Activated B cell treated with CpG ODN at 0.5 μM for 24 hours (primary cell): ENCODE results near the gene PIP5K1B. TPM values are rescaled to one million over a fixed set of nuclear protein-coding genes. Genes with fewer than 3 reads are reported as not detected.

ENCODE experiments used
- ATAC-seq: fragments of 200-7000 bp; cut with Tn5 transposase; one replicate; pipeline ENCODE4 v1.10.0; 2021; ENCODE audit warnings: low read depth, mild to moderate bottlenecking, moderate library complexity
- CTCF ChIA-PET: fragments of 350-600 bp; sonication (Branson Sonifier 250); formaldehyde crosslinking; loops from one replicate; lab custom pipeline; 2021; ENCODE audit warnings: antibody characterized with exemption; lab: Charles Lee
- POLR2A ChIA-PET: fragments of 350-600 bp; sonication (Branson Sonifier 250); formaldehyde crosslinking; loops from one replicate; lab custom pipeline; 2021; ENCODE audit warnings: antibody characterized with exemption; lab: Charles Lee
- DNase-seq: peaks from one replicate; pipeline ENCODE4 v3.0.0; 2022
- H3K27ac Mint-ChIP-seq: one replicate; pipeline ENCODE4 v1.8.0; 2020; ENCODE audit warnings: mixed read lengths
- H3K27me3 Mint-ChIP-seq: one replicate; pipeline ENCODE4 v1.8.0; 2021; ENCODE audit warnings: mixed read lengths
- H3K36me3 Mint-ChIP-seq: one replicate; pipeline ENCODE4 v1.8.0; 2021; ENCODE audit warnings: low read depth, mixed read lengths
- H3K4me1 Mint-ChIP-seq: one replicate; pipeline ENCODE4 v1.8.0; 2021; ENCODE audit warnings: mixed read lengths
- H3K4me3 Mint-ChIP-seq: one replicate; pipeline ENCODE4 v1.8.0; 2020; ENCODE audit warnings: mild to moderate bottlenecking, mixed read lengths
- H3K9me3 Mint-ChIP-seq: one replicate; pipeline ENCODE4 v1.8.0; 2020; ENCODE audit warnings: mixed read lengths
- intact Hi-C: fragments of 100-400 bp; cut with micrococcal nuclease; formaldehyde crosslinking; loops from one replicate; pipeline ENCODE4 v1.15.1; 2024
- total RNA-seq: library from RNA; stranded (reverse); gene quantifications from 2 replicates; pipeline ENCODE4 v1.2.3, GENCODE V29; 2022
- TF ChIP-seq, protein P1 (sequence below): fragments of 200-600 bp; IDR thresholded peaks from one replicate; pipeline ENCODE4 v1.8.0; 2022; ENCODE audit warnings: antibody characterized with exemption, mild to moderate bottlenecking

The PIP5K1B gene
- total RNA-seq, 1 donor from 2014 or later: 22.0 TPM

DNA sequence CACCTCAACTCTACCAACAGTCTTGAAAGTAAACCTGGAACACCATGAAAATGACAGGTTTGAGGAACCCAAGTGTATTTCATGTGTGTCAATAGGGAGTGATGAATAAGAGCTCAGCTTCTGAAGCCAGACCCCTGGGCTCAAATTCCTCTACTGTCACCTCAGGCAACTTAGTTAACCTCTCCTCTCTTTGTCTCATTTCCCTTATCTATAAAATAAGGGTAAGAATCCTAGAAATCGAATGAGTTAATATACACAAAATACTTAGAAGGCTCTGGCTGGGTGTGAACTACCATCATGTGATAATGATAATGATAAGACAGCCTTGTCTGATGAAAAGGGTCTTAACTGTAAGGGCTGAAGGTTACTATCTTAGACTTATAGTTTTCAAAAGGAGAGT lies 66.3 kb downstream of the PIP5K1B start:
- Mint-ChIP-seq H3K4me1 (no peaks in the 10 kb centered on the region), H3K4me3 (no peak overlapping the region), H3K27ac (no peak overlapping the region), H3K36me3 (peaks cover 6% of the 10 kb centered on the region), H3K27me3 (no peaks in the 10 kb centered on the region), H3K9me3 (no peaks in the 10 kb centered on the region)
- TF ChIP-seq, protein P1, sequence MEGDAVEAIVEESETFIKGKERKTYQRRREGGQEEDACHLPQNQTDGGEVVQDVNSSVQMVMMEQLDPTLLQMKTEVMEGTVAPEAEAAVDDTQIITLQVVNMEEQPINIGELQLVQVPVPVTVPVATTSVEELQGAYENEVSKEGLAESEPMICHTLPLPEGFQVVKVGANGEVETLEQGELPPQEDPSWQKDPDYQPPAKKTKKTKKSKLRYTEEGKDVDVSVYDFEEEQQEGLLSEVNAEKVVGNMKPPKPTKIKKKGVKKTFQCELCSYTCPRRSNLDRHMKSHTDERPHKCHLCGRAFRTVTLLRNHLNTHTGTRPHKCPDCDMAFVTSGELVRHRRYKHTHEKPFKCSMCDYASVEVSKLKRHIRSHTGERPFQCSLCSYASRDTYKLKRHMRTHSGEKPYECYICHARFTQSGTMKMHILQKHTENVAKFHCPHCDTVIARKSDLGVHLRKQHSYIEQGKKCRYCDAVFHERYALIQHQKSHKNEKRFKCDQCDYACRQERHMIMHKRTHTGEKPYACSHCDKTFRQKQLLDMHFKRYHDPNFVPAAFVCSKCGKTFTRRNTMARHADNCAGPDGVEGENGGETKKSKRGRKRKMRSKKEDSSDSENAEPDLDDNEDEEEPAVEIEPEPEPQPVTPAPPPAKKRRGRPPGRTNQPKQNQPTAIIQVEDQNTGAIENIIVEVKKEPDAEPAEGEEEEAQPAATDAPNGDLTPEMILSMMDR: no peak
- CTCF ChIA-PET: no interaction called here
- DNase-seq (no peak), ATAC-seq (no peak)
- POLR2A ChIA-PET: no interaction called here
- intact Hi-C loops: no loop called here

DNA sequence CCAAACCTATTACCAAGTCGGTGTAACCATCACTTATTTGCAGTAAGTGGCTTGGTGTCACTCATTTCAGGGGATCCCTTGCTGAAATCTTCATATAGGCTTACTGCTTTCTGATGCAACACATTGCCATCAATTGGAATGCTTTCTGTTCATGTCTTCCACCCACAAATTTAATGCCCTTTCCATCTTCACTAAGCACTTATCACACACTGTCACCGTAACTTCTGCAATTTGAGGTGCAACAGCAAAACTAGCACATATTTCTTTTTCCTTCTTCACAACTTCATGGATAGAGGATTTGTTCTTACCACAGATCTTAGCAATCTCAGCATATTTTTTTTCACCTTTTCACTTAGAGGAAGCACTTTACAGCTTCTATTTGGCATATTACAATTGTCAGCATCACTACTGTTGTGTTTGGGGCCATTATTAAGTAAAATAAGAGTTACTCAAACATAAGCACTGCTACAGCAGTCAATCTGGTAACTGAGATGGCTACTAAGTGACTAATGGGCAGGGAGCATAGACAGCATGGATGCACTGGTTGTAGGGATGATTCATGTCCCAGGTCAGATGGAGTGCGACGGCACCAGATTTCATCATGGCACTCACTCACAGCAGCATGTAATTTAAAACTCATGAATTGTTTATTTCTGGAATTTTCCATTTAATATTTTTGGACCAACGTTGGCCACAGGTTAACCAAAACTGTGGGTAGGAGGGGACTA lies 70.1 kb downstream of the PIP5K1B start:
- TF ChIP-seq, protein P1: no peak
- POLR2A ChIA-PET: no interaction called here
- no peak overlapping the region for H3K4me3 Mint-ChIP-seq
- no peaks in the 10 kb centered on the region for H3K4me1 Mint-ChIP-seq
- no peak overlapping the region for H3K27ac Mint-ChIP-seq
- CTCF ChIA-PET: no interaction called here
- no peak for ATAC-seq
- no peaks in the 10 kb centered on the region for H3K9me3 Mint-ChIP-seq
- H3K27me3 Mint-ChIP-seq: no peaks in the 10 kb centered on the region
- peaks cover 2% of the 10 kb centered on the region for H3K36me3 Mint-ChIP-seq
- intact Hi-C loops: loop anchor here (2.0 kb wide), 1 partner anchor 16 kb away; no protein-coding TSS in a partner anchor
- DNase-seq: no peak

DNA sequence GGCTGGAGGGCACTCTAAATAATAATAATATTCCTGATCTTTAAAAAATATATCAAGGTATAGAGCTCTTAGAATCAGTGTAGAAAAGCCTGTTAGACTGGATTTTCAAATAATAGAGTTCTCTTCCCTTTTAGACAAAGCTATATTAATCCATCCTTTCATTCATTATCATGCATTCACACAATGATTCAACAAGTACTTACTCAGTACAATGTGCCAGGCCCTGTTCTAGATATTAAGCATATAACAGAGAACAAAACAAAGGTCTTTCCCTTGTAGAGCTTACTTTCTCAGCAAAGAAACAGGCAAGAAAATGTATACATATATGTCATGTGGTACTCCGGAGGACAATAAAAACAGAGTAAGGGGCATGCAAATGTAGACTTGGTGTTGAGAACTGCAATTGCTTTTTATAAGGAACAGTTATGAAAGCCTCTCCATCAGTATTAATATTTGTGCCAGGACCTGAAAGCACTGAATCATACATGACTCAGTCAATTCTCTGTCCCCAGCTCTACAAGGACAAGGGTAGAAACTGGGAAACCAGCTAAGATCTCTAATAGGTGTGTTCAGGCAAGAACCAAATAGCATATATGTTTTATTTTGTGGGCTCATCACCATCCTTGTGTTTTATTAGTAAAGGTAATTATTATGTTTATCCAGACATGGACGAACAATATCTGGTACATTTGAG lies 72.2 kb downstream of the PIP5K1B start:
- Mint-ChIP-seq H3K27ac (no peak overlapping the region), H3K4me3 (no peak overlapping the region), H3K4me1 (peaks cover 6% of the 10 kb centered on the region), H3K36me3 (peaks cover 2% of the 10 kb centered on the region), H3K27me3 (no peaks in the 10 kb centered on the region), H3K9me3 (no peaks in the 10 kb centered on the region)
- ATAC-seq (no peak), DNase-seq (no peak)
- CTCF ChIA-PET: no interaction called here
- TF ChIP-seq, protein P1: no peak
- intact Hi-C loops: no loop called here
- POLR2A ChIA-PET: no interaction called here

DNA sequence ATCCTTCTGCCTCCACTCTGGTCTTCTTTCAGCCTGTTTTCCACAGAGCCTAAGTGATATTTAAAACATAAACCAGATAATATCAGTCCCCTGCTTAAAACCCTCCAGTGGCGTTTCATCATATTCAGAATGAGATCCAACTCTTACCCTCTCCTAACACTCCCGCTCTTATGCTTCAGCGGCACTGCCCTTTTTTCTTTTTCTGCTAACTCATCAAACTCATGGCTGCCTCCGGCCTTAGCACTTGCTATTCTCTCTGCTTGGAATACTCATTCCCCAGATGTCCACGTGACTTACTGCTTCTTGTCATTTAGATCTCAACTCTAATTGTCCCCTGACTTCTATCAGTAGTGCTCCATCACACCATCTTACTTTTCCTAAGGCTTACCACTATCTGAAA lies 73.6 kb downstream of the PIP5K1B start:
- TF ChIP-seq, protein P1: no peak
- Mint-ChIP-seq H3K4me1 (peaks cover 6% of the 10 kb centered on the region), H3K9me3 (no peaks in the 10 kb centered on the region), H3K27ac (no peak overlapping the region), H3K27me3 (no peaks in the 10 kb centered on the region), H3K4me3 (no peak overlapping the region), H3K36me3 (peaks cover 2% of the 10 kb centered on the region)
- intact Hi-C loops: loop anchor here (1.0 to 2.0 kb wide), 3 partner anchors 134 to 220 kb away; no protein-coding TSS in a partner anchor
- ATAC-seq (no peak), DNase-seq (no peak)
- ChIA-PET CTCF (interaction anchor here (1.3 kb wide), 1 partner anchor 14 kb away, joined by 3 read pairs; no protein-coding TSS in a partner anchor), POLR2A (interaction anchor here (1.2 to 3.4 kb wide), 6 partner anchors 67 to 221 kb away, joined by 3 to 31 read pairs (median 5); partner anchors contain the start of gene PIP5K1B)
